AG08396 (cell line): ENCODE results near the gene NOL4.
"Not testable (repeated sequence)": the region's sequence is repeated elsewhere in the genome, so short reads cannot be mapped to it uniquely, and the experiment has no call there.

Source experiments
- DNase-seq: peaks from one replicate; pipeline ENCODE4 v3.0.0; 2012; ENCODE audit warnings: low spot score, mixed read lengths

The NOL4 gene, protein sequence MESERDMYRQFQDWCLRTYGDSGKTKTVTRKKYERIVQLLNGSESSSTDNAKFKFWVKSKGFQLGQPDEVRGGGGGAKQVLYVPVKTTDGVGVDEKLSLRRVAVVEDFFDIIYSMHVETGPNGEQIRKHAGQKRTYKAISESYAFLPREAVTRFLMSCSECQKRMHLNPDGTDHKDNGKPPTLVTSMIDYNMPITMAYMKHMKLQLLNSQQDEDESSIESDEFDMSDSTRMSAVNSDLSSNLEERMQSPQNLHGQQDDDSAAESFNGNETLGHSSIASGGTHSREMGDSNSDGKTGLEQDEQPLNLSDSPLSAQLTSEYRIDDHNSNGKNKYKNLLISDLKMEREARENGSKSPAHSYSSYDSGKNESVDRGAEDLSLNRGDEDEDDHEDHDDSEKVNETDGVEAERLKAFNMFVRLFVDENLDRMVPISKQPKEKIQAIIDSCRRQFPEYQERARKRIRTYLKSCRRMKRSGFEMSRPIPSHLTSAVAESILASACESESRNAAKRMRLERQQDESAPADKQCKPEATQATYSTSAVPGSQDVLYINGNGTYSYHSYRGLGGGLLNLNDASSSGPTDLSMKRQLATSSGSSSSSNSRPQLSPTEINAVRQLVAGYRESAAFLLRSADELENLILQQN

DNA sequence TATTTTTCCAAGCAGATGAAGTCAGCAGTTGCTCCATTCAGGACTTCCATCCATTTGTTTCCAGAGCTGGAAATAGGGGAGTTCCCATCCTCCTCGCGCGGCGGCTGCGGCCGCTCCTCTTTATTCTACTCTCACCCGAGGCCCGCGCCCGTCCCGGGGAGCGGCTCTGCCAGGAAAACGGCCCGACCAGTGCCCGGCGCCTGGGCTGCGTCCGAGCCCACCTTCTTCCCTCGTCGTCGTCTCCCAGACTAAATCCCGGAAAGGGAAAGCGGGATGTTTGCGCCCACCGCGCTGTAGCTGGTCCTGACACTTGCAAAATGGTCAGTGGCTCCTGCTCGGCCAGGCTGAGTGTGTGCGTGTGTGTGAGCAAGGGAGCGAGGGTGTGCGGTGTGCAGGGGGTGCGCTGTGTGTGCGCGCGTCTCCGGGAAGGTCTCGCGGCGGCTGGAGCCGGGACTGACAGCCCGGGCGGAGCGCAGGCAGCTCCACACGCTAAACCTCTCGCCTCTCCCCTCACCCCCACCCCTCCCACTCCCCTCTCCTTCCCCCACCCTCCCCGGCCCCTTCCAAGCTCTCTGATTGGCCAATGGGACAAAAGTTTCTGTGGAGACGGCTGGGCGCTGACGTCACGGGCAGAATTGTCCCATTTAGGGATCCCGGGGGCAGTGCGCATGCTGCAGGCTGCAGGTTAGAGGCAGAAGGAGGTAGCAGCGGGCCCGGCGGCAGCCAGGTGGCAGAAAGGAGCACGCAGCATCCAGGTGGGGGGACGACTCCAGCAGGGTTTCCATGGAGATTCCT lies at the start of gene NOL4:
TSS of gene NOL4 (minus strand) at position 491 of the 795 bp plus-strand sequence. CDS start 1,660 bp downstream, outside the sequence.
- peak; percentile 21 for DNase-seq

DNA sequence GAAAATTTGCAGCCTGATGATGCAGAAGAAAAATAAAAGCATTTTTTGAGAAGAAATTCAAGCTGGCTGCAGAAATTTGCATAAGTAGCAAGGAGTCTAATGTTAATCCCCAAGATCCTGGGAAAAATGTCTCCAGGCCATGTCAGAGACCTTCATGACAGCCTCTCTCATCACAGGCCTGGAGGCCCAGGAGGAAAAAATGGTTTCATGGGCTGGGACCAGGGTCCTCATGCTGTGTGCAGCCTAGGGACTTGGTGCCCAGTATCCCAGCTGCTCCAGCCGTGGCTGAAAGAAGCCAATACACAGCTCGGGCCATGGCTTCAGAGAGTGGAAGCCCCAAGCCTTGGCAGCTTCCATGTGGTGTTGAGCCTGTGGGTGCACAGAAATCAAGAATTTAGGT lies 41.3 kb upstream of the NOL4 start:
- not testable (repeated sequence) for DNase-seq

DNA sequence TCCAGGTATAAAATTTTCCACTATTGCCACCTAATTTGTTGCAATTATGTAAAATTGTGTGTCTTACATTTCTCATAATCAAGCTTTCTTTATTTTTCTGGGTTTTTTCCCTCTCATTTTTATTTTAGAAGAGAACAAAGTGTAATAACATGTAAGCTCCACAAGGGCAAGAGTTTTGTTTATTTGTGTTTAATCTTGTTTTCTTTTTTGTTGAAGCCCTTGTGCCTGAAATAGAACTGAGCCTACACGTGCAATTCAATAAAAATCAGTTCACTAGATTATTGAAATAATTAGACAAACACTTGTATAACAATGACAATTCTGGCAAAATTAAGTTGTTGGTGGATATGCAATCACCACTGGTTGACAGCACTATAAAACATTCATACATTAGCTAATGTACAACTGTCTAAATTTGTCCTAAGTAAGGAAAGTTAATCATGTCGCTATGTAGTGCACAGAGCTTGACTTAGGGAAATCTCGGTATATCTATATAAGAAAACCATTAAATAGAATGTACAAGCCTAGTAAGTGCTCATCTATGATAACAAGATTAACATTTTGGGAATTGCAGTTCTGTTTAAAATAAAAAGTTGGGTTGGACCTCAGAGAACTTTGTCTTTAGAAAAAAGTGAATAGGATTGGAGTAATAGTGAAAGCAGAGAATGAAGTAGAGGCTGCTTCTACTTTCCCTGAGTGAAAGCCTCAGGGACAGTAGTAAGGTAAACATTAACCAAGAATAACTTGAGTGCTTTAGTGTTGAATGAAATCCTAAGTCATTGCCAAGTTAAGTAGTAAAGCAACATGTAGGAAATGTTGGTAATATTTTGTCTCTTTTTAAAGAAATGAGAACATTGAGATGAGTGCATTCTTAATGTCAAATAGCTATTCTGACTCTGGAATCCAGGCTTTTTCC lies 37.4 kb upstream of the NOL4 start:
- no peak for DNase-seq

DNA sequence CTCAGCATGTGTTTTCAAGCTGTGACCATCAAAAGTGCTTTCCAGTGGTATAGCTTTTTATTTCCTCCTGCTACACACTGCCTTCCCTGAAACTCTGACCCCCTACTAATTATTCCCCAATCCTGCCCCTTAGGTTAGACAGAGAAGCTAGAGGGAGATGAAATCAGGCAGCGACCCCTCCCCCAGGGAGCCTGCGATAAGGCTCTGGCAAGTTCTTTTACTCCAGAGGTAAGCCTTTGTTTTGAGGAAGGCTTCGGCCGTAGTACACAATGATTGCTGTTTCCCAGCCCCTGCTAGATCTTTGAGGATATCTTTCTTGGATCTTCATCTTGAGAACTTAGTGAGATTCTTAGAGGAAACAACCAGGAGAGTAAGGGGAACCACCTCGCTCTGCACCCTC lies 33.5 kb upstream of the NOL4 start:
- no peak for DNase-seq

DNA sequence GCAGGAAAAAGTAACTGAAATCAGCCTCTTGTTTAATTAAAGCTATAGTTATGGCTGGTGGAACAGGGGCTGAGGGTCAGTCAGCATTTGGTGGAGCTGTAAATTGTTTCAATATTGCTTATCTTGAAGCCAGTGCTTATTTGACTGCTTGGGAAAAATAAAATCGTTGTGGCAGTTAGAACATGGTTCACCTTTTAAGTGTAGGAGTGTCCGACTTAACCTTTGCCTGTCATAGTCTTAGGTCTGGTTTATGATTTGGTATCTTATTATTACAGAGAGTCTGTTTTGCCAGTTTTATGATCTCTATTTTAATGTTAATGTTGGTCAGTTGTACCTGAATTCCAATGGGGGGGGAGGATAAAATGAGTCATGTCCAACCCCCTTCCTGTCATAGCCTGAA lies 27.2 kb upstream of the NOL4 start:
- DNase-seq, result no peak

DNA sequence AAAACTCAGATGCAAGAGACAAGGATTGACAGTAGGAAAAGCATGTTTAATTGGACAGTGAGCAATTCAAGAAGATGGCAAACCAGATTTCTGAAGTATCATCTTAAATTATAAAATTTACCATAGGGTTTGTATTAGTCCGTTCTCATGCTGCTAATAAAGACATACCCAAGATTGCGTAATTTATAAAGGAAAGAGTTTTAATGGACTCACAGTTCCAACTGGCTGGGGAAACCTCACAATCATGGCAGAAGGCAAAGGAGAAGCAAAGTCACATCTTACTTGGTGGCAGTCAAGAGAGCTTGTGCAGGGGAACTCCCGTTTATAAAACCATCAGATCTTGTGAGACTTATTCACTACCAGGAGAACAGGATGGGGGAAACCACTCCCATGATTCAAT lies 24.0 kb upstream of the NOL4 start:
- no peak for DNase-seq

DNA sequence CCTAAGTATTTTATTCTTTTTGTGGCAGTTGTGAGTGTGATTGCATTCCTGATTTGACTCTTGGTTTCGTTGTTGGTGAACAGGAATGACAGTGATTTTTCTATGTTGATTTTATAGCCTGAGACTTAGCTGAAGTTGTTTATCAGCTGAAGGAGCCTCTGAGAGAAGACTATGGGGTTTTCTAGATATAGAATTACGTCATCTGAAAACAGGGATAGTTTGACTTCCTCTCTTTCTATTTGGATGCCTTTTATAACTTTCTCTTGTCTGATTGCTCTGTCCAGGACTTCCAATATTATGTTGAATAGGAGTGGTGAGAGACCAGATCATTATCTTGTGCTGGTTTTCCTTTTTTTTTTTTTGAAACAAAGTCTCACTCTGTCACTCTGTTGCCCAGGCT lies 18.0 kb upstream of the NOL4 start:
- no peak for DNase-seq

DNA sequence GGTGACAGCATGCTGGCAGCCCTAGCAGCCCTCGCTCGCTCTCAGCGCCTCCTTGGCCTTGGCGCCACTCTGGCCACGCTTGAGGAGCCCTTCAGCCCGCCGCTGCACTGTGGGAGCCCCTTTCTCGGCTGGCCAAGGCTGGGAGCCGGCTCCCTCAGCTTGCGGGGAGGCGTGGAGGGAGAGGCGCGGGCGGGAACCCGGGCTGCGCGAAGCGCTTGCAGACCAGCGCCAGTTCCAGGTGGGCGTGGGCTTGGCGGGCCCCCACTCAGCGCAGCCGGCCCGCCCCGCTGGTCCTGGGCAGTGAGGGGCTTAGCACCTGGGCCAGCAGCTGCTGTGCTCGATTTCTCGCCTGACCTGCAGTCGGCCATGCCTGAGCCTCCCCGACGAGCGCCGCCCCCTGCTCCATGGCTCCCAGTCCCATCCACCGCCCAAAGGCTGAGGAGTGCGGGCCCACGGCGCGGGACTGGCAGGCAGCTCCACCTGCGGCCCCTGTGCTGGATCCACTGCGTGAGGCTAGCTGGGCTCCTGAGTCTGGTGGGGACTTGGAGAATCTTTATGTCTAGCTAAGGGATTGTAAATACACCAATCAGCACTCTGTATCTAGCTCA lies 9.2 kb upstream of the NOL4 start:
- not testable (repeated sequence) for DNase-seq

DNA sequence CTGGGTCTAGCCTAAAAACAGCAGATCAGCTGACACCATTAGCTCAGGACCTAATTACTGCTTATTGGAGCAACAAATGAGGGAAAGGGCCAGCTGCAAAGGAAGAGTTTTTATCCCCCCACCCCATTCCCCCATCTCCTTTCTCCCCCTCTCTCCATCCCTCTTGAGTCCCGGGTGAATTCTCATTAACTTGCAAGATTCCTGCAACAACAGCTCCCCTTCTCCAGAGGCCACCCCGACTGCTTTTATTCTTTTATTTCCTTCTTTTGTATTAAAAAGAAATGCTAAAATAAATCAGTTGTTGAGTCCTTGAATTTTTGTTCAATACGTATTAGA lies 473 bp upstream of the NOL4 start:
- DNase-seq, result no peak

DNA sequence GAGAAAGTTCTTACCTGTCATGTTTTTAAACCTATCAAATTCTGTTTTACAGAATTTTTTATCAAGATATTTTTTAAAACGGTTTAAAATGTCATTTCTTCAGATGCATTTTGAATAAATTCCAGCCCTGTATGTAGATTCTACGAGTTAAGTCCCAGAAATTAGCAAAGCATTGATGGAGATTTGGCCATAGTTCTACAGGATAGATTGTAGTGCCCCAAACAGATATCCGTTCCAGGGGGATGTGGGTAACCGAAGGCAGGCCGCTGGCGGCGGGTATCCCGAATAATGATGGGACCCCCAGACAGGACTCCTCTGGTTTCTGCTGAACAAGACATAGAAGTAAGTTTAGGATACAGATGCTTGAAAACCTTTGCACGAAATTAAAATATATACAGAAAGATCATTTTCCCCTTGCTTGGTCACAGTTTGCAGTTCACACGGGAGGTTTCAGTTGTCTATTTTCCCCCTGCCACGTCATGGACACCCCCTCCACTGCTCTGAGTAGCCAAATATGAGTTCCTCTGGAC lies 755 bp downstream of the NOL4 start:
- DNase-seq, result no peak

DNA sequence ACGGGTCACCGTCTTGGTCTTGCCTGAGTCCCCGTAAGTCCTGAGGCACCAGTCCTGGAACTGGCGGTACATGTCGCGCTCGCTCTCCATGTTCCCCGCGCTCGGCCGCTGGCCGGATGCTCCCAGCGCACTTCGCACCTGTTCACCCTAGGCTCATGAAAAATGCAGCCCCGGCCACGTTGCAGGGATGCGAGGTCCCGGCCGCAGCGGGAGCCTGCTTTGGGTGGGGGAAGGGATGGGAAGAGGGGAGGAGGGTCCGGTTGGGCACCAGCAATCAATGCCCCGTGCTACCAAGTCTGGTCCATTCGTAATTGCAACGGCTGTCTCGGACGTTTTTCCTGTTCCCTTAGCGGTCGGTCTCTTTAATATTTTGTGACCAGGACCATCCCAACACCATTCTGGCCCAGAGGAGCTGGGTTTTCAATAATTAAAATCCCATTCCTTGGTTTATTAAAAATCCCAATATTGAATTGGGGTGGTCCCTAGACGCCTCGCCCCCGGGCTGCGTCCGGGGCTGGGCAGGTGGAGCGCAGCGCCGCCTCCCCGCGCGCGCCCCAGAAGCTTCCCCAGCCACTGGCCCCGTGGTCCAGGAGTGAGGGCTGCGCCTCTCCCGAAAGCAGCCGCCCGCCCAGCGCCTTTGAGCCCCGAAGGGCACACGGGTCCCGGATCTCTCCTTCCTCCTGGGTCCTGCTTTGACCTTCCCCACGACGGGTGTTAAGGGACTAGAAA lies 1.4 kb downstream of the NOL4 start:
- DNase-seq, result peak; percentile 10

DNA sequence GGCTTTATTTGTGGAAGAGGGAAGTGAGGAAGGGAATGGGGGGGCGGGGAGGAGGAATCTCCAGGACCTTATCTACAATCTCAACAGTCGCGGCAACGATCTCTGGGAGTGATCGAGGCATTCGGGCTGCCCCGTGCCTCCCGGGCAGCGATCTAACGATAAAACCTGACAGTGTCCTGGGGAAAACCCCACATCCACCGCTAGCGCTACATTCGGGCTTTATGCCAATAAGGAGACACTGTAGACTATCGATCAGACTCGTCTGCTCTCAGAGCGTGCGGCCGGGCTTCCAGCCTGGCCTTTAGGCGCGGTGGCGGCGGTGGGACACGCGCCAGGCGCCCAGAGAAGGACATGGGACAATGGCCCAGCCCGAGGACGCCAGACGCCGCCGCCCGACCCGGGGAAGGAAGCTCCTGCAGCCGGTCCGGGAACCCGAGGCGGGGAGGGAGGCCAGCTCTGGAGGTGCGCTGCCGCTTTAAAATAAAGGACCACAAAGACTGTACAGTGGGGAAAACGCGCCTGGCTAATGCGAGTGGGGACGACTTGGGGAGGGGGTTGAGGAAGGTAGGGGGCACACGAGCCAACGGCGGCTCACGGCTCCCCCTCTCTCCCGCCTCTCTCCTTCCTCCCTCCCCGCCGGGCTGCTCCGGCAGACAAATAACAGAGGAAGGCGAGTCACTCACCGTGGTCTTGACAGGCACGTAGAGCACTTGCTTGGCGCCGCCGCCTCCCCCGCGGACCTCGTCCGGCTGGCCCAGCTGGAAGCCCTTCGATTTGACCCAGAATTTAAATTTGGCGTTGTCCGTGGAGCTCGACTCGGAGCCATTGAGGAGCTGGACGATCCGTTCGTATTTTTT lies 2.2 kb downstream of the NOL4 start:
- DNase-seq, result peak; percentile 17

DNA sequence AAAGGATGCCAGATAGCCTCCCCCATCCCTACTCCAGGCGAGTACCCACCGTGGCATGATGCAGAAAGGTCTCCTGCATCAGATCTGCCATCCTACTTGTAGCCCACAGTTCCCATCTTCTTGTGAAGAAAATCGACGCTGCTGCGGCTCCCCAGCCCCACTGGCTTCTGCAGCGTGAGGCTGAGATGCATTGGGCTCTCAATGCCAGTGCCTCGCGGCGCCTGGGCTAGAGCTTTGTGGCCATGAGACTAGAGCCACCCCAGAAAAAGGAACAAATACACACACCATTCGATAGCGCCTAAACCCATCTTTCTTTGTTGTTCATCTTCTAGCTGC lies 2.8 kb downstream of the NOL4 start:
- DNase-seq, result no peak

DNA sequence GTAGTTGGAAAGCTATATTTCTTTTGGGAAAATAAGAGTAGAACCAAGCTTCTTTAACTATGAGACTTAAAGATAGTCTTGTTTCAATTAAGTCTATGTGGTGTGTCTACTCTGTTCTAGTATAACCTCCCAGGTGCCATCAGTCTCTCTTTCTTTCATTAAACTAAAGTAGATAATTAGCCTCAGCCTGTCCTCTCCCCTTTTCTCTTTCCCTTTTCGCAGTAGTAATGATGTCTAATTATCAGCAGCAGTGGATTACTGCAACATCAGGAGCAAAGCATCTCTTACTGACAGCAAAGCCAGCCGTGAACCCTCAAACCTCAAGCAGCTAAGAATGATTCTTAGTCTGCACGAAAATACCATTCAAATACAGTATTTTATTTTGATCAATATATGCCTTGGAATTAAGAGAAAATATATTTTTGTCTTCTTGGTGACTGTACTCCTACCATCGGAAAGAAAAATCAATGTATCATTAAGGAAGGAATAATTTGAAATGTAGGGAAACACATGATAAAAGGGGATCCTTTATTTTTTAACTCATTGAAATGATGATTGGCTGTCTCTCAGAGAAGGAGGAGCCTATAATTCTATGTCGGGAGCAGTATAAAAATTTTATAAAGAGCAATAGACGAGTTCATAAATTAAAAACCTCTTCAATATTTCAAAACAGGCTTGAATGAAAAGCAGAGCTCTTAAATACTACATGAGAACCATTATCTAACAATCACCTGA lies 4.5 kb downstream of the NOL4 start:
- no peak for DNase-seq

DNA sequence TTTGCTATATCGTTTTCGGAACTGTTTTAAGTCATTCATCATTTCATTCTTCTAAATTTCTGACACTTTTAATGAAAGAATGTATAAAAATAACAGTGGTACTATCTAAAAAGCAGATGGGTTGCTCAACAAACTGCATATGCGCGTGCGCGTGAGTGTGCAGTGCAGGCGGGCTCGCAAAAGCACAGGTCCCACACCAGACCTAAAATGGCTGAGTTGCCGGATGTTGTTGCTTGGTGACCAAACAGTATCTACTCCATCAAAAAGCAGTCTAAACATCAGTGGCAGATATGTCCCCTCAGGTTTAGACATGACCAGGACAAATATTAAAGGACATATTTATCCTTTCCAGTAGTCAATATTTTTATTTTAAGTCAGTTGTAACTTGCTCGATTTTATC lies 5.1 kb downstream of the NOL4 start:
- no peak for DNase-seq

DNA sequence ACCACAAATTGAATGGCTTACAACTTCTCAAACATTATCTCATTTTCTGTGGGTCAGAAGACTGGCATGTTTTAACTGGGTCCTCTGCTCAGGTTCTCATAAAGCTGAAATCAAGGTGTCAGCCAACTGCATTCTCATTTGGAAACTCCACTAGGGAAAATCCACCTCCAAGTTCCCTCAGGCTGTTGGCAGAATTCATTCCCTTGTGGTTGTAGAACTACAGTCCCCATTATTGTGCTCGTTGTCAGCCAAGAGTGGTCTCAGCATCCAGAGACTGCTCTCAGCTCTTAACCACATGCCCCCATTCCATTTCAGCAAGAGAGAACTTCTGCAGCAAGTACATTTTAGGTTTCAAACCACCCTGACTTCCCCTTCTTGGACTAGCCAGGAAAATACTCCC lies 12.2 kb downstream of the NOL4 start:
- DNase-seq, result no peak

DNA sequence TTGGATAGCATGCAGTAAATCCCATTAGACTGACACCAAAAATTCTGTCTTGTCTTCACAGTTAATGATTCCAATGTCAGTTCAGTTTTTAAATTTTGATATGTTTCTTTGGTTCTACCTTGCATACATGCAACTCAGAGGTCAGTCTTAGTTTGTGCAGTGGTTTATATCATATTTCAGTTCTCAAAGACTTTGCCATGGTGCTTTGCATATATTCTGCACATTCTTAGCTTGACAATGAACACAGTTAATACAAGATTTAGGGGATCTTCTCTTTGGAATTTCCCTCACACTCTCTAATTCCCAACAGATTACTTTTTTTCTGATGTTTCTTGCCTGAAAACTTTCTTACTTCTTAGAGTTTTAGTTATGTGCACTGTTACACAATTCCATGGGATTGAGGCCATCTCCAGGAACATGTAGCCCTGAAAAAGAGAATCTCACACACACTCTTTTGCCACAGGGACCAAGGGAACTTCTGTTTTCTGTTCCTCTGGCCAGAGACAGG lies 17.3 kb downstream of the NOL4 start:
- DNase-seq, result no peak

DNA sequence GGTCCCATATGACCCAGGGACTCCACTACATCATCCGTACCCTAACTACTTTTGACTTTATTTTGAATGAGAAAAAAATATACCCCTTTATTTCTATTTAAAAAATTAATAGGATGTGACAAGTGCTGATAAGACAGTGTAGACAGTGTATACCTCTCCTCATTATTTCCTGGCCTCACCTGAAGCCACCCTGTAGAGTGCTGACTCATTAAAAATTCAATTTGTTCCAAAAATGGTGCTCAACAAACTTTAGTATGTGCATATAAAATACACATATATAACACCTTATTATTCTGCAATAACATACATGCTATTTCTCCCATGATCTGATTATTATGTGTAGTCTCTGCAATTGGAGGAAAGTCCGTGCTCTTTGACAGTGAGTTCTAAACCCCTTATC lies 20.8 kb downstream of the NOL4 start:
- no peak for DNase-seq

DNA sequence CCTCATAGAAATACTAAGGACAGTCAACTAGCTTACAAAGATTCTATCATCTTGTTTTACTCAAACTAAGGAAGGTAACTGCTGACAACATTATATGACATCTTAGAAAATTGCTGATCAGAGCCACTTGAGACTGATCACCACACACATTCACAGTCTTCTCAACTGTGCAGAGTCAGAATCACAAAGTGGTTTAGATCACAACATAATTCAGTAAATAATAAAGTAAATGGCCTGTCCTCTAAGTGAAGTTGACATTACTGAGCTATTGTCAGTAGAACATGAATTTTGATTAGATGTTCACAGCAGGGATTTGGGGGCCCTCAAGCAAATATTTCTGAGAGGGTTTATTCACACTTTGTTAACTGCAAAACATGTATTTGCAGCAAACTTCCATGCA lies 28.5 kb downstream of the NOL4 start:
- DNase-seq, result no peak
